CD4-positive, CD25-positive, alpha-beta regulatory T cell (primary cell): ENCODE measurements around the gene GPLD1. TPM values are rescaled to one million over a fixed set of nuclear protein-coding genes. Genes with fewer than 3 reads are reported as not detected.

Experiments
- ATAC-seq, 2 donors: fragments of 150-1000 bp; cut with Tn5 transposase; one replicate each; pipeline ENCODE4 v1.10.0; 2021; ENCODE audit warnings: low read depth in 2 of 2, moderate number of reproducible peaks in 2 of 2, moderate library complexity in 1 of 2
- DNase-seq, 3 donors: peaks; one replicate each; pipeline versions ENCODE4 v3.0.0 to v3.0.0-alpha.2; 2012 to 2022; ENCODE audit warnings: mixed read lengths in 1 of 3
- H3K27ac ChIP-seq: one replicate; pipeline ENCODE4 v1.7.0; 2013; ENCODE audit warnings: mild to moderate bottlenecking, low read length; ENCODE audit not compliant: insufficient read depth, poor library complexity, severe bottlenecking
- H3K27me3 ChIP-seq: one replicate; pipeline ENCODE4 v1.7.0; 2013; ENCODE audit warnings: low read length; ENCODE audit not compliant: control insufficient read depth, insufficient read depth
- H3K36me3 ChIP-seq: one replicate; pipeline ENCODE4 v1.7.0; 2013; ENCODE audit warnings: mild to moderate bottlenecking, low read length, moderate library complexity; ENCODE audit not compliant: control insufficient read depth, insufficient read depth
- H3K4me1 ChIP-seq: 2 replicates; pipeline ENCODE4 v1.7.0; 2013; ENCODE audit warnings: mild to moderate bottlenecking, low read length; ENCODE audit not compliant: insufficient read depth, control insufficient read depth, poor library complexity, severe bottlenecking
- H3K4me3 ChIP-seq: one replicate; pipeline ENCODE4 v1.7.0; 2013; ENCODE audit warnings: low read depth, mild to moderate bottlenecking, low read length, moderate library complexity
- H3K9me3 ChIP-seq, 2 experiments: 1 replicate in 1 of 2; 2 replicates in 1 of 2; pipeline ENCODE4 v1.7.0; 2013; ENCODE audit warnings: low read length in 2 of 2, mild to moderate bottlenecking in 1 of 2, moderate library complexity in 1 of 2; ENCODE audit not compliant: control insufficient read depth in 2 of 2
- H3K27ac Mint-ChIP-seq, 3 donors: one replicate each; pipeline ENCODE4 v1.8.0; 2020 to 2022; ENCODE audit warnings: mild to moderate bottlenecking in 3 of 3, mixed read lengths in 3 of 3, moderate library complexity in 2 of 3
- H3K27me3 Mint-ChIP-seq: one replicate; pipeline ENCODE4 v1.8.0; 2022; ENCODE audit warnings: mild to moderate bottlenecking, mixed read lengths
- H3K36me3 Mint-ChIP-seq: one replicate; pipeline ENCODE4 v1.8.0; 2020; ENCODE audit warnings: mixed read lengths
- H3K4me1 Mint-ChIP-seq, 4 donors: one replicate each; pipeline ENCODE4 v1.8.0; 2020 to 2022; ENCODE audit warnings: mixed read lengths in 4 of 4, mild to moderate bottlenecking in 1 of 4
- H3K4me3 Mint-ChIP-seq, 4 donors: one replicate each; pipeline ENCODE4 v1.8.0; 2020 to 2022; ENCODE audit warnings: mild to moderate bottlenecking in 4 of 4, mixed read lengths in 4 of 4, moderate library complexity in 3 of 4
- H3K9me3 Mint-ChIP-seq, 7 donors: one replicate each; pipeline ENCODE4 v1.8.0; 2020 to 2022; ENCODE audit warnings: mixed read lengths in 7 of 7, mild to moderate bottlenecking in 3 of 7, moderate library complexity in 2 of 7
- polyA plus RNA-seq, 4 donors: library from polyadenylated mRNA; unstranded; fragments of 300-500 nt; fragmentation: Illumina TruSeq; gene quantifications; one replicate each; pipeline ENCODE4 v1.2.3, GENCODE V29; 2021
- total RNA-seq: library from RNA; stranded (reverse); gene quantifications from one replicate; pipeline ENCODE4 v1.2.3, GENCODE V29; 2022

The GPLD1 gene
- total and polyA plus RNA-seq, 5 donors from 2014 or later = 0.36 to 1.7 (median 0.99) TPM

DNA sequence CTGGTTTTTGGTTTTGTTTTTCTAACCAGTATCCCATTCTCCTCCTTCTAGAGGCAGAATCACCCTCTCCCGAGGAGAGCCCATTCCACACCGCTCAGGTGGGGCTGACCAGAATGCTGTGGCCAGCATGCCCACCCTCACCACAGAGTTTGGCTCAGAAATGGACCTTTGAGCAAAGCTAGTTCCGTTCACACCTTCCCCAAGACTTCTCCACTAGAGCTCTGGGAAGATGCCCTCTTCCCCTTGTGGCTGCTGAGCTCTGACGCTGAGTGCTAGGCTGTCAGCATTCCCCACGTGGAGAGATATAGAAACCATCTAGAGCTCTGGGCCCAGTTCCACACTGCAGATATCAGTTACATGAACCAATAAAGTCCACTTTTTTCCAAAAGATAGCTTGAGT lies 7.9 kb downstream of the GPLD1 start:
- no peak overlapping the region for H3K27ac Mint-ChIP-seq
- H3K27me3 Mint-ChIP-seq = no peaks in the 10 kb centered on the region
- H3K36me3 Mint-ChIP-seq = no peaks in the 10 kb centered on the region

GRCh38 chr6:24480705-24481104 lies 8.7 kb downstream of the GPLD1 start:
- ATAC-seq (no peak), DNase-seq (no peak)
- H3K9me3 Mint-ChIP-seq = no peaks in the 10 kb centered on the region
- no peaks in the 10 kb centered on the region for H3K27me3 Mint-ChIP-seq
- H3K36me3 Mint-ChIP-seq = no peaks in the 10 kb centered on the region
- H3K9me3 ChIP-seq = no peaks in the 10 kb centered on the region
- no peaks in the 10 kb centered on the region for H3K4me1 ChIP-seq
- peaks cover 0 to 4% (median 1%) of the 10 kb centered on the region in 4 donors for H3K4me1 Mint-ChIP-seq
- no peaks in the 10 kb centered on the region for H3K36me3 ChIP-seq
- H3K27me3 ChIP-seq = no peaks in the 10 kb centered on the region
- no peak overlapping the region for H3K4me3 ChIP-seq
- no peak overlapping the region for H3K27ac ChIP-seq
- H3K4me3 Mint-ChIP-seq = no peak overlapping the region
- H3K27ac Mint-ChIP-seq = no peak overlapping the region

More for the DNA sequence above, 7.9 kb downstream of the GPLD1 start:
- no peaks in the 10 kb centered on the region for H3K9me3 ChIP-seq
- Mint-ChIP-seq H3K4me1 (peaks cover 3 to 8% (median 4%) of the 10 kb centered on the region in 4 donors), H3K9me3 (no peaks in the 10 kb centered on the region), H3K4me3 (no peak overlapping the region)
- no peaks in the 10 kb centered on the region for H3K27me3 ChIP-seq
- H3K4me3 ChIP-seq = no peak overlapping the region
- no peak overlapping the region for H3K27ac ChIP-seq
- ATAC-seq (no peak), DNase-seq (no peak)
- no peaks in the 10 kb centered on the region for H3K36me3 ChIP-seq
- H3K4me1 ChIP-seq = no peaks in the 10 kb centered on the region

DNA sequence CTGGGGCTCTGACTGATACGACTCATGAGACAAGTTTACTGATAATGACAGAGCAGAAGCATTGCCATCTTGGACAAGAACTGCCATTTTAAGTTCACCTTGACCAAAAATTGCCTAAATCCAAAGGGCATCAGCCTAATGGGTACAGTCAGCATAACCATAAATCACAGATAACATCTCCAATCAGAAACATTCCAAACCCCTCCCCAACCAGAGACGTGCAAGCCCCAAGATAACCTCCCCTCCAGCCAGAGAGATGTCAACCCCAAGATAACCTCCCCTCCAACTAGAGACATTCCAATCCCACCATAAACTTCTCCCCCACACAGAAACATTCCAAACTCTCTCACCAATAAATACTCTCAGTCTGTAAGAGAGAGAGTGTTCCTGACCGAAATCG lies 10.5 kb downstream of the GPLD1 start:
- Histone ChIP-seq H3K36me3 (no peaks in the 10 kb centered on the region), H3K27ac (no peak overlapping the region), H3K9me3 (no peaks in the 10 kb centered on the region), H3K27me3 (no peaks in the 10 kb centered on the region), H3K4me3 (no peak overlapping the region), H3K4me1 (no peaks in the 10 kb centered on the region)
- DNase-seq (no peak), ATAC-seq (no peak)
- Mint-ChIP-seq H3K27ac (no peak overlapping the region), H3K4me1 (peaks cover 0 to 4% (median 1%) of the 10 kb centered on the region in 4 donors), H3K27me3 (no peaks in the 10 kb centered on the region), H3K9me3 (no peaks in the 10 kb centered on the region), H3K36me3 (no peaks in the 10 kb centered on the region), H3K4me3 (no peak overlapping the region)

DNA sequence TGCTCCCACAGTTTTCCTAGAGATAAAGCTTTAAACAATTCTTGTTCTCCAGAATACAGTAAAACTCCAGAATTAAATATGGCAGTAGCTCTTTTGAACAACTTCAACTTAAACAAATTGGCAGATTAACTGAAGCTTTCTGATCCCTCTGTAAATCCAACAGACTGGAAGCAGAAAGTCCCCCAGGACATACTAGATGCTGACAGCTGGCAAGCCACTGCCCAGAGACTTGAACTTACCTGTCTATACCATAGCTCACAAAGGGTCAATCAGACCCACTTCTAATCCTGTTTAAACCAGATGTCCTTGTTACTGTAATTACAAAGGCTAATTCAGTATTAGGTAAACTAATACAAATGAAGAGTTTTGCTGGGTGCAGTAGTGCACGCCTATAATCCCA lies 12.3 kb downstream of the GPLD1 start:
- Mint-ChIP-seq H3K27ac (no peak overlapping the region), H3K4me1 (peaks cover 0 to 4% (median 1%) of the 10 kb centered on the region in 4 donors), H3K36me3 (no peaks in the 10 kb centered on the region), H3K4me3 (no peak overlapping the region), H3K9me3 (peaks cover 0 to 2% (median 0%) of the 10 kb centered on the region in 7 donors), H3K27me3 (no peaks in the 10 kb centered on the region)
- H3K36me3 ChIP-seq = no peaks in the 10 kb centered on the region
- DNase-seq (no peak), ATAC-seq (no peak)
- H3K27ac ChIP-seq = no peak overlapping the region
- H3K4me3 ChIP-seq = no peak overlapping the region
- no peaks in the 10 kb centered on the region for H3K27me3 ChIP-seq
- no peaks in the 10 kb centered on the region for H3K9me3 ChIP-seq
- H3K4me1 ChIP-seq = no peaks in the 10 kb centered on the region

- Histone ChIP-seq H3K27ac (no peak overlapping the region), H3K4me3 (no peak overlapping the region), H3K4me1 (no peaks in the 10 kb centered on the region), H3K36me3 (no peaks in the 10 kb centered on the region), H3K9me3 (no peaks in the 10 kb centered on the region), H3K27me3 (no peaks in the 10 kb centered on the region)
- H3K9me3 Mint-ChIP-seq = peaks cover 0 to 2% (median 0%) of the 10 kb centered on the region in 7 donors
- peak overlapping the region in 1 of 4 donors; percentile 27 for H3K4me3 Mint-ChIP-seq
- H3K27me3 Mint-ChIP-seq = no peaks in the 10 kb centered on the region
- DNase-seq = no peak
- H3K36me3 Mint-ChIP-seq = no peaks in the 10 kb centered on the region
- no peak overlapping the region for H3K27ac Mint-ChIP-seq
- peaks cover 0 to 4% (median 1%) of the 10 kb centered on the region in 4 donors for H3K4me1 Mint-ChIP-seq
- ATAC-seq = no peak
Observed at GRCh38 chr6:24476631-24477030, 12.7 kb downstream of the GPLD1 start.

- DNase-seq (no peak), ATAC-seq (no peak)
- Histone ChIP-seq H3K27ac (no peak overlapping the region), H3K4me1 (no peaks in the 10 kb centered on the region), H3K9me3 (no peaks in the 10 kb centered on the region), H3K27me3 (no peaks in the 10 kb centered on the region), H3K4me3 (no peak overlapping the region), H3K36me3 (no peaks in the 10 kb centered on the region)
- Mint-ChIP-seq H3K4me1 (no peaks in the 10 kb centered on the region), H3K27me3 (no peaks in the 10 kb centered on the region), H3K9me3 (peaks cover 0 to 2% (median 0%) of the 10 kb centered on the region in 7 donors), H3K27ac (no peak overlapping the region), H3K4me3 (no peak overlapping the region), H3K36me3 (no peaks in the 10 kb centered on the region)
Observed at GRCh38 chr6:24472181-24472580, 17.2 kb downstream of the GPLD1 start.

- Histone ChIP-seq H3K27me3 (no peaks in the 10 kb centered on the region), H3K4me1 (no peaks in the 10 kb centered on the region), H3K27ac (no peak overlapping the region), H3K36me3 (no peaks in the 10 kb centered on the region), H3K4me3 (no peak overlapping the region), H3K9me3 (no peaks in the 10 kb centered on the region)
- Mint-ChIP-seq H3K27me3 (no peaks in the 10 kb centered on the region), H3K4me3 (no peak overlapping the region), H3K4me1 (no peaks in the 10 kb centered on the region), H3K9me3 (peaks cover 0 to 2% (median 0%) of the 10 kb centered on the region in 7 donors), H3K36me3 (no peaks in the 10 kb centered on the region), H3K27ac (no peak overlapping the region)
- ATAC-seq (no peak), DNase-seq (no peak)
Observed at GRCh38 chr6:24469811-24470210, 19.6 kb downstream of the GPLD1 start.

DNA sequence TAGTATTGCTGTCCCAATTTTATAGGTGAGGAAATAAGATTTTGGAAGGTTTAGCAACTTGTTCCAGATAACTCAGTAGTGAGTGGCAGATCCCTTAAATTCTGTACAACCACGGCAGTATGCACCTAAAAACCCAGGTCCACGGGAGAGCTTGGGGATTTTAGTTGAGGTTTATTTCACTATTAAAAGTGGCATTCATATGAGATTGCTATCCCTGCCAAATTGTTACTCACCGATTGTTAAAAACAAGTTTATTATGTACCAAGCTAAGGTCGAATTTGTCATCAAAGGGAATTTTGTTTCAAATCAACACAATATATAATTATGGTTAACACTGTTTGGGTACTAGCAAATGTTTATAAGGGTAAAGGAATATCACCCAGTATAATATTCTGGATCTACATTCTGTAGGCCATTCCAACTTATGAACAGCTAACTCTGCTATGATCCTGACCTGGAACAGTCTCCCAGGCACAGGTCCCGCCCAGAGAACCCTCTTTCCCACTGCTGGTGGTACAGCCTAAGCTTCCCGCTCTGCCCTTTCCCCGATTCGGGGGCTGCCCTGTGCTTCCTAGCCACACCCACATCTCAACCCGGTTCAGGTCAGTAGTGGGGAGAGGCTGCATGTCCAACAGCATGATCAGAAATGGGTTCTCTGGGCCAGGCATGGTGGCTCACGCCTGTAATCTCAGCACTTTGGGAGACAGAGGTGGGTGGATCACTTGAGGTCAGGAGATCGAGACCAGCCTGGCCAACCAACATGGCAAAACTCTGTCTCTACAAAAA lies 24.9 kb downstream of the GPLD1 start:
- peaks cover 0 to 6% (median 0%) of the 10 kb centered on the region in 4 donors for H3K4me1 Mint-ChIP-seq
- no peaks in the 10 kb centered on the region for H3K9me3 ChIP-seq

More for the DNA sequence above, 24.9 kb downstream of the GPLD1 start:
- H3K9me3 Mint-ChIP-seq = no peaks in the 10 kb centered on the region
- Histone ChIP-seq H3K4me3 (no peak overlapping the region), H3K4me1 (no peaks in the 10 kb centered on the region), H3K36me3 (no peaks in the 10 kb centered on the region), H3K27ac (no peak overlapping the region), H3K27me3 (no peaks in the 10 kb centered on the region)
- H3K36me3 Mint-ChIP-seq = peaks cover 5% of the 10 kb centered on the region
- H3K4me3 Mint-ChIP-seq = no peak overlapping the region
- ATAC-seq (no peak), DNase-seq (no peak)
- no peaks in the 10 kb centered on the region for H3K27me3 Mint-ChIP-seq
- no peak overlapping the region for H3K27ac Mint-ChIP-seq
